Natural killer cell treated with Interleukin-12 subunit alpha and Interleukin-12 subunit beta and Interleukin-15 and Interleukin-18, amount 100 ng/mL, for 72 hours (primary cell): Measurements from ENCODE around the gene TENM4. TPM values are rescaled to one million over a fixed set of nuclear protein-coding genes. Genes with fewer than 3 reads are reported as not detected.

Experiments
- ATAC-seq, 2 donors: fragments of 150-1000 bp; cut with Tn5 transposase in 1 of 2; sonication (Bioruptor Pico), chemical (Tn5 transposase) in 1 of 2; 2 replicates each; pipeline ENCODE4 v1.10.0; 2021
- DNase-seq: peaks from one replicate; pipeline ENCODE4 v3.0.0; 2022; ENCODE audit warnings: low spot score
- H3K27ac Mint-ChIP-seq, 2 donors: 1 replicate in 1 of 2; 2 replicates in 1 of 2; pipeline ENCODE4 v1.8.0; 2022; ENCODE audit warnings: mixed read lengths in 2 of 2, mild to moderate bottlenecking in 1 of 2, moderate library complexity in 1 of 2
- H3K27me3 Mint-ChIP-seq, 2 donors: 1 replicate in 1 of 2; 2 replicates in 1 of 2; pipeline ENCODE4 v1.8.0; 2022; ENCODE audit warnings: mixed read lengths in 2 of 2
- H3K36me3 Mint-ChIP-seq: one replicate; pipeline ENCODE4 v1.8.0; 2022; ENCODE audit warnings: mixed read lengths
- H3K4me1 Mint-ChIP-seq, 2 donors: 1 replicate in 1 of 2; 2 replicates in 1 of 2; pipeline ENCODE4 v1.8.0; 2022; ENCODE audit warnings: low read depth in 2 of 2, mixed read lengths in 2 of 2, mild to moderate bottlenecking in 1 of 2
- H3K4me3 Mint-ChIP-seq: one replicate; pipeline ENCODE4 v1.8.0; 2022; ENCODE audit warnings: mixed read lengths
- H3K9me3 Mint-ChIP-seq: 2 replicates; pipeline ENCODE4 v1.8.0; 2022; ENCODE audit warnings: mixed read lengths
- total RNA-seq, 2 donors: library from RNA; stranded (reverse); gene quantifications; one replicate each; pipeline ENCODE4 v1.2.3, GENCODE V29; 2022

Gene TENM4
- total RNA-seq, 2 donors from 2014 or later = not detected

GRCh38 chr11:78791964-78792363 lies 648.9 kb downstream of the TENM4 start:
- no peak for DNase-seq
- H3K9me3 Mint-ChIP-seq = no peaks in the 10 kb centered on the region
- H3K4me1 Mint-ChIP-seq = no peaks in the 10 kb centered on the region
- no peak overlapping the region for H3K4me3 Mint-ChIP-seq
- H3K27me3 Mint-ChIP-seq = peaks cover 10 to 16% of the 10 kb centered on the region in 2 donors
- H3K36me3 Mint-ChIP-seq = no peaks in the 10 kb centered on the region
- no peak for ATAC-seq
- H3K27ac Mint-ChIP-seq = no peak overlapping the region

GRCh38 chr11:78791254-78791653 lies 649.6 kb downstream of the TENM4 start:
- H3K4me1 Mint-ChIP-seq = no peaks in the 10 kb centered on the region

GRCh38 chr11:78790784-78791183 lies 650.0 kb downstream of the TENM4 start:
- H3K27ac Mint-ChIP-seq = no peak overlapping the region
- H3K4me3 Mint-ChIP-seq = no peak overlapping the region
- no peaks in the 10 kb centered on the region for H3K36me3 Mint-ChIP-seq
- no peaks in the 10 kb centered on the region for H3K4me1 Mint-ChIP-seq
- H3K9me3 Mint-ChIP-seq = no peaks in the 10 kb centered on the region
- peaks cover 12% of the 10 kb centered on the region in 2 donors for H3K27me3 Mint-ChIP-seq
- ATAC-seq = no peak
- no peak for DNase-seq

More at GRCh38 chr11:78791254-78791653, 649.6 kb downstream of the TENM4 start:
- no peak overlapping the region for H3K27ac Mint-ChIP-seq
- H3K4me3 Mint-ChIP-seq = no peak overlapping the region
- no peaks in the 10 kb centered on the region for H3K36me3 Mint-ChIP-seq
- peaks cover 9 to 10% of the 10 kb centered on the region in 2 donors for H3K27me3 Mint-ChIP-seq
- ATAC-seq = no peak
- no peak for DNase-seq
- no peaks in the 10 kb centered on the region for H3K9me3 Mint-ChIP-seq

DNA sequence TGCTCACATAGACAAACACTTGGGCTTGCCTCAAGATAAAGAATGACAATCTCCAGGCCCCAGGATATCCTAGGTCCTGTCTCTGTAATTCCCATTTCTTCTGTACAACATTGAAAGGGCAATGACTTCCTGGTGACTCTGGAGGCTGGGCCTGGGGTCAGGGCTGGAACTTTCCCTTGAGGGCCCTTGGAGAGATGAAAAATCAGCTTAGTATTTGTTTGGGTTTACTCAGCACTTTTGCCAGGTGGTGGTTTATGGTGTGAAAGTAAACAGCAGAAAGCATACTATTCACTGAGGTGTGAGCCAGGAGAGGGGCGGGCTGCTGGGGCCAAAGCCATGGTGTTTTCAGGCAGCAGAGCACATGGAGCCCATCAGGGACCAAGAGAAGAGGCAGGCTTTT lies 651.5 kb downstream of the TENM4 start:
- H3K4me1 Mint-ChIP-seq = no peaks in the 10 kb centered on the region
- H3K27me3 Mint-ChIP-seq = peaks cover 15 to 20% of the 10 kb centered on the region in 2 donors
- H3K27ac Mint-ChIP-seq = no peak overlapping the region
- no peaks in the 10 kb centered on the region for H3K36me3 Mint-ChIP-seq
- ATAC-seq (no peak), DNase-seq (no peak)
- H3K4me3 Mint-ChIP-seq = no peak overlapping the region
- H3K9me3 Mint-ChIP-seq = no peaks in the 10 kb centered on the region

DNA sequence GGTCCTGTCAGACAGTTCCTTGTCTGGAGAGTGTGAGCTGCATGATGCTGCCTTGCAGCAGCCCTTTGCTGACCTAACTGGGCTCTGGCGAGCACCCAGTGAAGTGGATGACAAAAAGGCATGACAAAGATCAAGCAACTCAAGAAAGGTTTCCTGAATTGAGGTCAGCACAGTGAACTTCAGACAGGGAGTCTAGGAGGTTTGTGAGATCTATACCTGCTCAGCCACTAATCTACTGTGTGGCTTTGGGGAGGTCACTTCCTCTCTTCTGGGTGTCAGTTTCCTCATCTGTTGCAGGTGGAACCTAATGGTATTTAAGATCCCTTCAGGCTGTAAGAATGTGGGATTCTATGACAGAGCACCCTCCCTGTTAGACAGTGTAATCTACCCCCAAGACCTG lies 652.3 kb downstream of the TENM4 start:
- H3K4me3 Mint-ChIP-seq = no peak overlapping the region
- ATAC-seq = no peak

GRCh38 chr11:78787696-78788095 lies 653.1 kb downstream of the TENM4 start:
- Mint-ChIP-seq H3K4me1 (no peaks in the 10 kb centered on the region), H3K27ac (no peak overlapping the region), H3K36me3 (no peaks in the 10 kb centered on the region), H3K27me3 (peaks cover 8 to 20% of the 10 kb centered on the region in 2 donors), H3K4me3 (no peak overlapping the region), H3K9me3 (no peaks in the 10 kb centered on the region)
- ATAC-seq = no peak
- DNase-seq = no peak

More for the DNA sequence above, 652.3 kb downstream of the TENM4 start:
- no peak for DNase-seq
- H3K4me1 Mint-ChIP-seq = no peaks in the 10 kb centered on the region
- no peaks in the 10 kb centered on the region for H3K36me3 Mint-ChIP-seq
- H3K9me3 Mint-ChIP-seq = no peaks in the 10 kb centered on the region
- H3K27me3 Mint-ChIP-seq = peaks cover 10 to 20% of the 10 kb centered on the region in 2 donors
- H3K27ac Mint-ChIP-seq = no peak overlapping the region

- H3K36me3 Mint-ChIP-seq = no peaks in the 10 kb centered on the region
- ATAC-seq = no peak
- H3K4me1 Mint-ChIP-seq = no peaks in the 10 kb centered on the region
- peaks cover 8 to 20% of the 10 kb centered on the region in 2 donors for H3K27me3 Mint-ChIP-seq
- no peaks in the 10 kb centered on the region for H3K9me3 Mint-ChIP-seq
- H3K27ac Mint-ChIP-seq = no peak overlapping the region
- H3K4me3 Mint-ChIP-seq = no peak overlapping the region
- DNase-seq = no peak
Measured at GRCh38 chr11:78786746-78787145, 654.1 kb downstream of the TENM4 start.

DNA sequence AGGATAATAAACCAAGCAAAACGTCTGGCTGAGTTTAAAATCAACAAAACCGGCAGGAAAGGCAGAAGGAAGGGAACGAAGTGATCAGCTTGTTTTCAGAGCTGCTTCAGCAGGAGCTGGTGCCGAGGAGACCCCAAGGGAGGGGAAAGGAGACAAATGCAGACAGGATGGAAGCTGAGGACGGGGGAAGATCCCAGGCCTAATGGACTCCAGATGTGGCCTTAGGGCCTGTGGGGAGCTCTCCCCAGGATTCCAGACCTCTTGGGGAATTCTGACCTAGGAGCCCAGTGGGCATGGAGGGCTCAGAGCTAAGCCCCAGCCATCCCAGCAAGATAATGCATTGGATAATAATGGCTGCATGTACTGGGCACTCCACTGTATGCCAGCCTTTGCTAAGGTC lies 654.7 kb downstream of the TENM4 start:
- peaks cover 8 to 20% of the 10 kb centered on the region in 2 donors for H3K27me3 Mint-ChIP-seq
- H3K4me1 Mint-ChIP-seq = no peaks in the 10 kb centered on the region
- H3K27ac Mint-ChIP-seq = no peak overlapping the region
- no peak overlapping the region for H3K4me3 Mint-ChIP-seq
- H3K9me3 Mint-ChIP-seq = no peaks in the 10 kb centered on the region
- DNase-seq (no peak), ATAC-seq (no peak)
- H3K36me3 Mint-ChIP-seq = no peaks in the 10 kb centered on the region

- Mint-ChIP-seq H3K9me3 (no peaks in the 10 kb centered on the region), H3K36me3 (no peaks in the 10 kb centered on the region), H3K4me3 (no peak overlapping the region), H3K4me1 (no peaks in the 10 kb centered on the region), H3K27ac (no peak overlapping the region), H3K27me3 (peaks cover 8 to 20% of the 10 kb centered on the region in 2 donors)
- DNase-seq (no peak), ATAC-seq (no peak)
Measured at GRCh38 chr11:78784321-78785061, 656.3 kb downstream of the TENM4 start.

GRCh38 chr11:78783846-78784245 lies 657.0 kb downstream of the TENM4 start:
- Mint-ChIP-seq H3K27me3 (peaks cover 8 to 20% of the 10 kb centered on the region in 2 donors), H3K27ac (no peak overlapping the region), H3K36me3 (no peaks in the 10 kb centered on the region), H3K9me3 (no peaks in the 10 kb centered on the region), H3K4me1 (no peaks in the 10 kb centered on the region), H3K4me3 (no peak overlapping the region)
- no peak for ATAC-seq
- no peak for DNase-seq

DNA sequence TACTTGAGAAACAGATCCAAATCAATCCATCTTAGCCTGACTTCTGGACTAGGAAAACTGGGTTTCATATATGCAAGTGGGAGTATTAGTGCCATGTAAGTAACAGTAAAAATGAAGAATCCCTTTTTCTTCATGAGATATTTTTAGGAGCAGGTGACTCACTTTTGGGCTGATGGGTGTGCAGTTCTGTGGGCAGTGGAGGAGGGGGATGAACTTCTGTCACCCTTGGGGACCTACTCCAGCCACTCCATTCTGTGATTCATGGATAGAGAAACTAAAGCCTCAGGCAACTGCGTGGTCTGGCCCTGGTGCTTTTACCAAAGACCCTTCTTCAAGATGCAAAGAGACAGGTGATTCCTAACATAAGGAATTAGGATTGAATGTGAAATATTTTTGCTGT lies 657.5 kb downstream of the TENM4 start:
- no peak overlapping the region for H3K4me3 Mint-ChIP-seq
- H3K4me1 Mint-ChIP-seq = no peaks in the 10 kb centered on the region
- no peak for ATAC-seq
- DNase-seq = no peak
- no peaks in the 10 kb centered on the region for H3K9me3 Mint-ChIP-seq
- peaks cover 11 to 25% of the 10 kb centered on the region in 2 donors for H3K27me3 Mint-ChIP-seq
- no peak overlapping the region for H3K27ac Mint-ChIP-seq
- H3K36me3 Mint-ChIP-seq = no peaks in the 10 kb centered on the region

DNA sequence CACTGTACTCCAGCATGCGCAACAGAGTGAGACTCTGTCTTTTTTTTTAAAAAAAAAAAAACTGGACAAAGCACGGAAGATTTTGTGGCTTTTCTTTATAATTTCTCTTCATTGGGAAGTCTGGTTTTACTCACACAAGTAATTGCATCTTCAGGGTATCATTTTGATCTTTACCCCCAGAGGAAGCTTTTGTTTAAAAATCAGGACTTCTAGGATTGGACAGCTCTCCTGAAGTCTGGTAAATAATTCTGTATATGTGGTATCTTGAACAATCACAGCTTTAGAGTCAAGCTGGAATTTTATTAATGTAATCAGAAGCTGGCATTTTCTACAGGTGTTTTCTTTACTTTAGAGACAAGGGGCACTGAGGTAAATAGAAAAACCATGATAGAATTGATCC lies 658.1 kb downstream of the TENM4 start:
- no peak for ATAC-seq
- Mint-ChIP-seq H3K9me3 (no peaks in the 10 kb centered on the region), H3K27me3 (peaks cover 11 to 27% of the 10 kb centered on the region in 2 donors), H3K27ac (no peak overlapping the region), H3K36me3 (no peaks in the 10 kb centered on the region), H3K4me1 (no peaks in the 10 kb centered on the region), H3K4me3 (no peak overlapping the region)
- no peak for DNase-seq

GRCh38 chr11:78780889-78781288 lies 659.9 kb downstream of the TENM4 start:
- Mint-ChIP-seq H3K36me3 (no peaks in the 10 kb centered on the region), H3K27me3 (peaks cover 11 to 30% of the 10 kb centered on the region in 2 donors), H3K27ac (no peak overlapping the region), H3K4me1 (no peaks in the 10 kb centered on the region), H3K9me3 (no peaks in the 10 kb centered on the region), H3K4me3 (no peak overlapping the region)
- no peak for DNase-seq
- ATAC-seq = no peak

DNA sequence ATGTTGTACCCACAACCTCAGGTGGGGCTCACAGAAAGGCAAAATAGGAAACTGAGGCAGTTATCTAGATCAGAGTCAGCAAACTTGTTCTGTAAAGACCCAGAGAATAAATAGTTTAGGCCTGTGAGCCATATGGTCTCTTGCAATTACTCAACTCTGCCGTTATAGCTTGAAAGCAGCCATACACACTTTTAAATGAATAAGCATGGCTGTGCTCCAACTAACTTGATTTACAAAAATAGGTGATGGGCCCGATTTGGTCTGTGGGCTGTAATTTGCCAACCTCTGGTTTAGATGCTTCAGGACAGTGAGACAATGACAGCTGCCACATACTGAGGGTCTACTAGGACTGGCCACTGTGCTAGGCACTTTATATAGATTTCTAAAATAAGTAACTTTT lies 667.3 kb downstream of the TENM4 start:
- DNase-seq (no peak), ATAC-seq (no peak)
- Mint-ChIP-seq H3K4me1 (no peaks in the 10 kb centered on the region), H3K36me3 (no peaks in the 10 kb centered on the region), H3K27ac (no peak overlapping the region), H3K4me3 (no peak overlapping the region), H3K9me3 (no peaks in the 10 kb centered on the region), H3K27me3 (peaks cover 5 to 23% of the 10 kb centered on the region in 2 donors)

DNA sequence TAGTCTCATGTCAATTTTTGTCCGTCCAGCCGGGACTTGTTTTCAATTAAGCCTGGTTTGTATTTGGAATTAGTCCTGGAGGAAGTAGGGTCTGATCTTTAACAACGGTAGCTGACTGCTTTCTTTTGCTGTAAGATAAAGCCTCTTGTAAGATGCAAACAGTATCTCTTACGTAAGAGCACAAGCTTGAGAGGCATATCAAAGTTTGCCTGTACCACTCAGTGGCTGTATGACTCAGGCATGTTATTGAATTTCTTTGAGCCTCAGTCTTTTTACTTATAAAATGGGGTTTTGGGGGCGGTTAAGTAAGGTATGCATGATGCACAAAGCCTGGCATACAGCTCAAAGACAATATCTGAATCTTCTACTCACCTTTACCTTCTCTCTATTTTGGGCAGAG lies 667.8 kb downstream of the TENM4 start:
- Mint-ChIP-seq H3K27ac (no peak overlapping the region), H3K27me3 (peaks cover 4 to 20% of the 10 kb centered on the region in 2 donors), H3K4me1 (no peaks in the 10 kb centered on the region), H3K36me3 (no peaks in the 10 kb centered on the region), H3K4me3 (no peak overlapping the region), H3K9me3 (no peaks in the 10 kb centered on the region)
- ATAC-seq = no peak
- no peak for DNase-seq
